Mucosa of rectum (tissue), 2 donors: Measurements from ENCODE around the gene DNAJA2.
"Not testable (repeated sequence)": the region's sequence is repeated elsewhere in the genome, so short reads cannot be mapped to it uniquely, and the experiment has no call there.

ENCODE experiments used
- H3K27ac ChIP-seq, 2 donors: one replicate each; pipeline ENCODE4 v1.7.0; 2013; ENCODE audit warnings: inconsistent platforms in 2 of 2, low read depth in 2 of 2, low read length in 2 of 2
- H3K27me3 ChIP-seq, 2 donors: one replicate each; pipeline ENCODE4 v1.7.0; 2013; ENCODE audit warnings: low read length in 2 of 2; ENCODE audit not compliant: control insufficient read depth in 2 of 2, insufficient read depth in 2 of 2
- H3K36me3 ChIP-seq, 2 donors: one replicate each; pipeline ENCODE4 v1.7.0; 2013; ENCODE audit warnings: low read length in 2 of 2; ENCODE audit not compliant: control insufficient read depth in 2 of 2, insufficient read depth in 2 of 2
- H3K4me1 ChIP-seq, 2 donors: one replicate each; pipeline ENCODE4 v1.7.0; 2013; ENCODE audit warnings: low read length in 2 of 2, mild to moderate bottlenecking in 1 of 2; ENCODE audit not compliant: control insufficient read depth in 2 of 2, insufficient read depth in 2 of 2
- H3K4me3 ChIP-seq, 2 donors: one replicate each; pipeline ENCODE4 v1.7.0; 2013; ENCODE audit warnings: low read length in 2 of 2
- H3K9ac ChIP-seq, 2 donors: one replicate each; pipeline ENCODE4 v1.7.0; 2013; ENCODE audit warnings: low read length in 2 of 2, low read depth in 1 of 2, mild to moderate bottlenecking in 1 of 2
- H3K9me3 ChIP-seq, 2 donors: one replicate each; pipeline ENCODE4 v1.7.0; 2013; ENCODE audit warnings: low read length in 2 of 2; ENCODE audit not compliant: control insufficient read depth in 2 of 2
- donor health status: healthy.
- donor health status: Normal muscosa, but diverticular disease.

The DNAJA2 gene

GRCh38 chr16:47004652-47005051, 31.2 kb upstream of the DNAJA2 start:
- H3K27me3 ChIP-seq: no peaks in the 10 kb centered on the region
- H3K4me3 ChIP-seq: no peak overlapping the region
- no peaks in the 10 kb centered on the region for H3K9me3 ChIP-seq
- H3K4me1 ChIP-seq: no peaks in the 10 kb centered on the region
- H3K27ac ChIP-seq: no peak overlapping the region
- H3K36me3 ChIP-seq: no peaks in the 10 kb centered on the region
- H3K9ac ChIP-seq: no peak overlapping the region

GRCh38 chr16:47000066-47000465, 26.6 kb upstream of the DNAJA2 start:
- not testable (repeated sequence) for H3K27ac ChIP-seq, H3K9ac ChIP-seq, H3K4me1 ChIP-seq, H3K4me3 ChIP-seq, H3K36me3 ChIP-seq, H3K9me3 ChIP-seq, H3K27me3 ChIP-seq

- Histone ChIP-seq H3K9me3 (no peaks in the 10 kb centered on the region), H3K4me1 (peaks cover 0 to 2% of the 10 kb centered on the region in 2 donors), H3K9ac (no peak overlapping the region), H3K4me3 (no peak overlapping the region), H3K27ac (no peak overlapping the region), H3K27me3 (no peaks in the 10 kb centered on the region), H3K36me3 (no peaks in the 10 kb centered on the region)
Observed at GRCh38 chr16:46997844-46998243, 24.4 kb upstream of the DNAJA2 start.

GRCh38 chr16:46996952-46997458, 23.5 kb upstream of the DNAJA2 start:
- Histone ChIP-seq H3K27me3 (no peaks in the 10 kb centered on the region), H3K9me3 (no peaks in the 10 kb centered on the region), H3K36me3 (no peaks in the 10 kb centered on the region), H3K9ac (no peak overlapping the region), H3K27ac (no peak overlapping the region), H3K4me1 (peaks cover 0 to 2% of the 10 kb centered on the region in 2 donors), H3K4me3 (no peak overlapping the region)

- no peak overlapping the region for H3K27ac ChIP-seq
Observed at GRCh38 chr16:46996391-46996790, 22.9 kb upstream of the DNAJA2 start.

GRCh38 chr16:46991729-46992704, 18.5 kb upstream of the DNAJA2 start:
- Histone ChIP-seq H3K4me1 (peaks cover 0 to 2% of the 10 kb centered on the region in 2 donors), H3K27ac (no peak overlapping the region), H3K36me3 (no peaks in the 10 kb centered on the region), H3K9me3 (no peaks in the 10 kb centered on the region), H3K4me3 (no peak overlapping the region), H3K27me3 (no peaks in the 10 kb centered on the region), H3K9ac (no peak overlapping the region)

More at GRCh38 chr16:46996391-46996790, 22.9 kb upstream of the DNAJA2 start:
- Histone ChIP-seq H3K4me1 (peaks cover 0 to 2% of the 10 kb centered on the region in 2 donors), H3K27me3 (no peaks in the 10 kb centered on the region), H3K4me3 (no peak overlapping the region), H3K9me3 (no peaks in the 10 kb centered on the region), H3K9ac (no peak overlapping the region), H3K36me3 (no peaks in the 10 kb centered on the region)

GRCh38 chr16:46986896-46987295, 13.4 kb upstream of the DNAJA2 start:
- no peaks in the 10 kb centered on the region for H3K4me1 ChIP-seq
- H3K36me3 ChIP-seq: no peaks in the 10 kb centered on the region
- H3K27ac ChIP-seq: no peak overlapping the region
- H3K4me3 ChIP-seq: no peak overlapping the region
- no peaks in the 10 kb centered on the region for H3K9me3 ChIP-seq
- no peaks in the 10 kb centered on the region for H3K27me3 ChIP-seq
- no peak overlapping the region for H3K9ac ChIP-seq

GRCh38 chr16:46986438-46986837, 13.0 kb upstream of the DNAJA2 start:
- H3K4me1 ChIP-seq: no peaks in the 10 kb centered on the region
- H3K27ac ChIP-seq: no peak overlapping the region
- no peak overlapping the region for H3K4me3 ChIP-seq
- no peaks in the 10 kb centered on the region for H3K36me3 ChIP-seq
- H3K9ac ChIP-seq: no peak overlapping the region
- no peaks in the 10 kb centered on the region for H3K9me3 ChIP-seq
- no peaks in the 10 kb centered on the region for H3K27me3 ChIP-seq

- Histone ChIP-seq H3K36me3 (no peaks in the 10 kb centered on the region), H3K4me1 (no peaks in the 10 kb centered on the region), H3K27me3 (no peaks in the 10 kb centered on the region), H3K4me3 (no peak overlapping the region), H3K9me3 (no peaks in the 10 kb centered on the region), H3K27ac (no peak overlapping the region), H3K9ac (no peak overlapping the region)
Observed at GRCh38 chr16:46982335-46982734, 8.9 kb upstream of the DNAJA2 start.

- H3K4me1 ChIP-seq: no peaks in the 10 kb centered on the region
- H3K27me3 ChIP-seq: no peaks in the 10 kb centered on the region
Observed at GRCh38 chr16:46980926-46981325, 7.5 kb upstream of the DNAJA2 start.

More at GRCh38 chr16:46980926-46981325, 7.5 kb upstream of the DNAJA2 start:
- no peak overlapping the region for H3K9ac ChIP-seq
- no peaks in the 10 kb centered on the region for H3K36me3 ChIP-seq
- no peaks in the 10 kb centered on the region for H3K9me3 ChIP-seq
- no peak overlapping the region for H3K27ac ChIP-seq
- no peak overlapping the region for H3K4me3 ChIP-seq
